Stimulated activated CD8-positive, alpha-beta memory T cell treated with anti-CD3 and anti-CD28 coated beads, Interleukin-4, amount 100 ng/mL, for 24 hours (primary cell): ENCODE data around the gene C19orf81.
A peak's percentile ranks its signal among the peaks of the same experiment; 100 is the strongest.

Source experiments
- DNase-seq: peaks from one replicate; pipeline ENCODE4 v3.0.0-alpha.2; 2020; ENCODE audit warnings: low read depth

C19orf81 gene

GRCh38 chr19:50659318-50660087, 10.3 kb downstream of the C19orf81 start:
- DNase-seq, result no peak

DNA sequence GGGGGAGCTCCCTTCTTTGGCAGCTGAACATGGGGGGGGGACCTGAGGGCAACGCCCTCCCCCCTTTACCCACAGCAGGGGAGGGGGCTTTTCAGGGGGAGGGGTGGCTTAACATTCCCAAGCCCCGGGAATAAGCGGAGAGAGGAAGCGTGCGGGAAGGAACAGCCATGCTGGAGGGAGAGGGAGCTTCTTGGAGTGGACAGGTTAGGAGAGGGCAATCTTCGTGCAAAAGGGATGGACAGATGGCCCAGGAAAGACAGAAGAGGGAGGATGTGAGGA, 10.8 kb downstream of the C19orf81 start:
- DNase-seq, result no peak

- DNase-seq, result no peak
Observed at GRCh38 chr19:50661023-50661422, 11.8 kb downstream of the C19orf81 start.

DNA sequence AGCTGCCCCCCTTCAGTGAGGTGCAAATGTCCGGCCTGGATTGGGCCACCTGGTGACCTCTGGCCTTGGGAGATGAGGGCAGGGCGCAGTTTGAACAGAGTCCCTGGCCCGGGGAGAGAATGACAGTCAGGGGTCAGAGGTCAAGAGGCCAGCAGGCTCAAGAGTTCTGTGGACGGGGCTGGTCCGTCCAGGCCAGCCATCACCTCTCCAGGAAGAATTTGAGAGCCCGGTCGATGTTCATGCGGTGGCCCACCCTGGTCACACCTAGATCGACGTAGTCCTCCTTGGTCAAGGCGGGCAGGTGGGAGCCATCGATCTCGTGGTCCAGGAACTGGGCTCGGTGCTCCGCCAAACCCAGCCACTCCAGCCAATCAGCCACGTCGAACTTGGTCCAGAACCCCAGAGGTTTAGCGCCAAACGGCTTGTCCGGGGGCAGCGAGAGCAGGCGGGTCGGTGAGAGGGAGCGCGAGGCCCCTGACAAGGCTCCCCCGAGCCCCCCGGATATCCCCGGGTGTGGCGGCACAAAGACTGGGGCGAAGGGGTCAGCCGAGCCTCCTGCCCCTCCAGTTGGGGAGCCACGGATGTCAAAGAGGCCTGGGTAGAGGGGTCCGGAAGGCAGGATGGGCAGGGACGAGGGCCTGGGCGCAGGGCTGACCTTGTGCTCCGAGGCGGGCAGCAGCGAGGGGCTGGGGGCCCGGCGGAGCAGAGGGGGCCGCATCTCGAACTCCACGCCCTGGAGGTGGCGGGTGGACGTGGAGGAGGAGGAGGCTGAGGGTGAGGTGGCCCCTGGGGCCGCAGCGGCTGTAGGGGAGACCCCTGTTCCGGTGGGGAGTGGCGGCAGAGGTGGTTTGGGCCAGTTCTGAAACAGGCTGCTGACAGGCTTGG, 12.8 kb downstream of the C19orf81 start:
- DNase-seq, result no peak

GRCh38 chr19:50662651-50663481, 13.6 kb downstream of the C19orf81 start:
- DNase-seq, result no peak

DNA sequence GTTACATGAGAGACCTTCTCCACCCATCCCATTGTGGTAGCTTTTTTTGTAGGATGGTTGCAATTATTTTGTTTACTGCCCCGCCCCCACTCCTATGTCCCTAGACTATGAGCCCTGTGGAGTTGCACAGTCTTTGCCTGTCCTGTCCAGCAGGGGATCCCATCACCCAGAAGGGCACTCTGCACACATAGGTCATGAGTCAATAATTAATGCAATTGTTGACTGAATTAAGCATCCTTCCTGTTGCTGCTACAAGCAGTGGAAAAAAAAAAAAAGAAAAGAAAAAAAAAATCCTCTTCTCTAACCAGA, 14.2 kb downstream of the C19orf81 start:
- no peak for DNase-seq

GRCh38 chr19:50664204-50664603, 15.0 kb downstream of the C19orf81 start:
- DNase-seq, result no peak

- DNase-seq, result no peak
Observed at GRCh38 chr19:50666346-50667176, 17.3 kb downstream of the C19orf81 start.

DNA sequence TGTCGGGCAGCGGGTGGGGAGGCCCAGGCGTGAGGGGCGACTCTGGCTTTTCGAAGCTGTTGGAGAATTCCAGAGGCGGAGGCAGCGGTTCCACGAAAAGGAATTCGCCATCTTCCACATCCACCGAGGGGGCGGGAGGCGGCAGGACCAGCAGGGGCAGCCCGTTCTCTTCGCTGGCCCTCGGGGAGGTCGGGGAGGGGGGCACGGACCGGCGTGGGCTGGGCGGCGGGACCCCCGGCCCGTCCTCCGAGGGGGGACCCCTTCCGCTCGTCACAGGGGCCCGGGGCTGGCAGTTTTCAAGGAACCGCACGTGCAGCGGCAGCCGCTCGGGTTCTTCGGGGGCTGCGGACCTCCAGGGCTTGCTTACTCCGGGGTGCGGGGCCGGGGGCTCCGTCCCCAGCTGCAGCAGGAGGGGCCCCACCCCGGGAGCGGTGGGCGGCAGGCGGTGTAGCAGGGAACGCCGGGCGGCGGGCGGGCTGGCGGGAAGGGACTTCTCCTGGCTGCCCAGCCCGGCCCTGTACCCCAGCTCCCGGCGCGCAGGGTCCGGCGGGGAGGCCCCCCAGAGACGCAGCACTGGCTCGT, 18.0 kb downstream of the C19orf81 start:
- DNase-seq, result no peak

- no peak for DNase-seq
Observed at GRCh38 chr19:50667759-50668231, 18.6 kb downstream of the C19orf81 start.

- no peak for DNase-seq
Observed at GRCh38 chr19:50668416-50668815, 19.2 kb downstream of the C19orf81 start.

DNA sequence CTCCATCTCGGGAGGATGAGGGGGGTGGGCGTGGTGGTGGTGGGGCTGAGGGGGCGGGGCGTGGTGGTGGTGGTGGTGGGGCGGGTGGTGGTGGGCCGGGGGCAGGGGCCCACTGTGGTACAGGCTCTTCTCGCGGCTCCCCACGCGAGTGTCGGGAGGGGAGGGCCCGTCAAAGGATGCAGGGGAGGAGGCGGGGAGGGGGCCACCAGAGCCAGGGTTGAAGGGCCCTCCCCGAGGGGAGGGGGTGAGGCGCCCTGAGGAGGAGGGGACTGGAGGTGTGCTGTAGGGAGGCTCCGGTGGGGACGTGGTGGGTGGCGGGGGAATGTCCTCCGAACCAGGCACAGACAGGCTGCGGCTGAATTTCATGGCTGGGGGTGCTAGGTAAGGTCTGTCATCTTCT, 19.6 kb downstream of the C19orf81 start:
- no peak for DNase-seq

DNA sequence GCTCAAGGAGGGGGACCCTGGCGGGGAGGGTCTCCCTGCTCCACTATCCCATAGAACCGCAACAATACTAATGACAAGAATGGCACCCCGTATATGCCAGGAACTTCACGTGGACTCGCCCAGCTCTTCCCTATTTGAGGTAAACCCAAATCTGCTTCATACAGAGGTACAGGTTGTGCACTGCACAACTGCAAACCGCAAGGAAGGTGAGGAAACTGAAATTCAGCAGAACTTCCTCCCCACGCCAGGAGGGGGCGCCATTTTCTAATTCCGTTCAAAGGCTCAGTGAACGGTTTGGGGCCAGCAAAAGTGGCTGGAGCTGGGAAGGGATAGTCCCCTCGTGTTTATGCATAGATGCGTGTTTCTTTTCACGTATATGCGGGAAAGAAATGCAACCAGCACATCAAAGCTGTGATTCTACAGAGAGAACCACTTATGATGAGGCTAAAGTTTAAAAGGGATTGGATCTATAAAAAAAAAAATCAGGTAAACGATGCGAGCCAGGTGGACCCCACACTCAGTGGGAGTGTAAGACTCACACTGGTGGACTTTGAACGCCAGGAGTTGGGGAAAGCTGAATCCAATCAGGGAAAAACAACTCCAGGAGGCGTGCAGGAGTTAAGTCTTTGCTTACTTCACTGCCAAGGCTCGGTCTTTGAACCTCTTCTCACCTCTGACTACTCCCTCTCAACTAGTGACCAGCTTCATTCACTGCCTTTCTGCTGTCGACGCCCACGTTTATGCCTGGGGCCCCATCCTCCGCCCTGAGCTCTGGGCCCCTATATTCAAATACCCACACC, 20.3 kb downstream of the C19orf81 start:
- DNase-seq, result peak; percentile 26

DNA sequence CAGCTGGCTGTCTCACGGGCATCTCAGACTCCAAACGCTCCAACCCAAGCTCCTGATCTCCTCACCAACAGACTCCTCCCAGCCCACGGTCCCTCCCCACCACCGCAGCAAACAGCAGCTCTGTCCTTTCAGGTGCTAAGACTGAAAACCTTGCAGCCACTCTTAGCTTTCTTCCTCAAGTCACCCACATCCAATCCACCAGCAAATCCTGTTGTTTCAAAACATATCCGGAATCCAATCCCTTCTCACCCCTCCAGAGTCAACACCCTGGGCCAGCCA, 20.8 kb downstream of the C19orf81 start:
- no peak for DNase-seq

DNA sequence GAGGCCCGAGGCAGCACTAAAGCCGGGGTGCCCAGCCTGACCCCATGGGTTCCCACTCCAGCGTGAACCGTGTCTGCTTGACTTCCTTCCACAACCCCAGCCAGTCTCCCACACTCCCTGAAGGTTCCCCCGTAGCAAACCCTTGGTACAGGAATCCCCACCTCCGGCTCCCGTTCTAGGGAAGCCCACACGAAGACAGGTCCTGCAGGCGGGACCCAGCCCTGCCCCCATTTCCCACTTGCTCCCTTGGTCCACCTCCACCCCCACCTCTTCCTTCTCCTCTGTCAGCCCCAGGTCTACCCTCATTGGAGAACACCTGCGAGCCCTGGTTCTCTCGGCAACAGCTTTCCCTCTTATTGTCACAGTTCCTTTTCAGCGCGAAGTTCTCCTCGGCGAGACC, 23.9 kb downstream of the C19orf81 start:
- DNase-seq, result no peak

DNA sequence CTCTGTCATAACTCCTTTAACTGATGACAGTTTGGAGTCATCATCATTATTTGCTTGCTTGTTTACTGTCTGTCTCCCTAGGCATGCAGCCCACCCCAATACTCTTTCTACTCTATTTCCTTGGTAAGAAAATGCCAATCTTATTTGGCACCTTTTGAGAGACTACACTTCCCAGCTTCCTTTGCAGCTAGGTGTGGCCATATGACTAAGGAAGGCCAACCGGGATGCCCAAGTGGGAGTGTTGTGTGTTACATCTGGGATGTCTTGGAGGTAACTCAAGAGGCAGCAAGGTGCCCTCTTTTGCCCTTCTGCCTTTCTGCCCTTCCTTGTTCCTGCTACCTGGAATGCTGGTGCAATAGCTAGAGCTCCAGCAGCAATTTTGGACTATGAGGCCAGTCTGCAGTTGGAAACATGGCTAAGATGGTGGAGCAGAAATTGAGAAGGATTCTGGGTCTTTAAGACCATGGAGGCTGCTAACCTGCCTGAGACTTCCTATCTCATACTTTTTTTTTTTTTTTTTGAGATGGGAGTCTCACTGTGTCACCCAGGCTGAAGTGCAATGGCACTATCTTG, 27.5 kb downstream of the C19orf81 start:
- no peak for DNase-seq

GRCh38 chr19:50677636-50678035, 28.4 kb downstream of the C19orf81 start:
- DNase-seq, result no peak

- DNase-seq, result no peak
Observed at GRCh38 chr19:50678323-50678722, 29.1 kb downstream of the C19orf81 start.

DNA sequence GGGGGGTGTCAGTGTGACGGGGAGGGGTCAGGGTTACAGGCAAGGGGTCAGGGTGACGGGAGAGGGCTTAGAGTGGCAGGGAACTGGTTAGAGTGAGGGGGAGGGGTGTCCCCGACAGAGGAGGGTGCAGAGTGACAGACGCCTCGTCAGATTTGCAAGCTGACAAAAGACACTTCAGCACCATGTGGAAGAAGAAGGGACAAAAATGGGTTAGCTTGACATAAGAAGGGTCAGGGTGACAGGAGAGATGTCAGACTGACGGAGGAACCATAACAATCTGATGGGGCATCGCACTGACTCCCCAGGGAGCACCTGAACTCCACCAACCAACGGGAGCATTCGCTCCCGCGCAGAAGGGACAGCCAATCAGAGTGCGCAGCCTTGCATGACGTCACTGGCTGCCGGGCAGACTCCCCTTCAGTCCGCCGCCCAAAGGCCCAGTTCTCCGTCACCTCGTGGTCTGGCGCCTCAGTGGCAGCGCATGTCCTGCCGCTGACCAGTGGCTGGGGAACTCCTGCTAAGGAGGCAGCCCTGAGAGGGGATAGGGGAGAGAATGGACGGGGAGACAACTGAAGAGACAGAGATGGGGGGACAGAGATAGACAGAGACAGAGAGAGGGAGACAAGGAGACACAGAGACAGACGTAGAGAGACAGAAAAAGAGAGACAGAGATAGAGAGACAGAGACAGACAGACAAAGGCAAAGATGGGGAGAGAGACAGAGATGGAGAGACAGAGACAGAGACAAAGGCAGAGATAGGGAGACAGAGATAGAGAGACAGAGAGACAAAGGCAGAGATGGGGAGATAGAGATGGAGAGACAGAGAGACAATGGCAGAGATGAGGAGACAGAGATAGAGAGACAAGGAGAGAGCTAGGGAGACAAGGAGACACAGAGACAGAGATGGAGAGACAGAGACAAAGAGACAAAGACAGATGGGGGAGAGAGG, 30.2 kb downstream of the C19orf81 start:
- DNase-seq, result peak; percentile 64
